HG03469 (cell line): ENCODE data around the gene HMMR.
"Not testable (repeated sequence)": the region's sequence is repeated elsewhere in the genome, so short reads cannot be mapped to it uniquely, and the experiment has no call there.

Source experiments
- ATAC-seq: cut with Tn5 transposase; IDR thresholded peaks from one replicate; pipeline ENCODE4 v1.9.1; 2021; ENCODE audit warnings: mild to moderate bottlenecking, moderate library complexity, moderate number of reproducible peaks; ENCODE audit not compliant: unreplicated experiment

The HMMR gene

GRCh38 chr5:163506095-163506457 is 45.6 kb downstream of the HMMR start:
- ATAC-seq, result peak; percentile 6

GRCh38 chr5:163506726-163507125 is 46.3 kb downstream of the HMMR start:
- ATAC-seq, result no peak

GRCh38 chr5:163508753-163509152 is 48.3 kb downstream of the HMMR start:
- ATAC-seq, result no peak

- no peak for ATAC-seq
Observed at GRCh38 chr5:163509291-163509951, 49.0 kb downstream of the HMMR start.

GRCh38 chr5:163512526-163512925 is 52.1 kb downstream of the HMMR start:
- ATAC-seq, result no peak

GRCh38 chr5:163525096-163525495 is 64.7 kb downstream of the HMMR start:
- no peak for ATAC-seq

GRCh38 chr5:163529698-163530097 is 69.3 kb downstream of the HMMR start:
- no peak for ATAC-seq

- no peak for ATAC-seq
Observed at GRCh38 chr5:163531272-163531671, 70.8 kb downstream of the HMMR start.

- ATAC-seq, result no peak
Observed at GRCh38 chr5:163532171-163533084, 72.0 kb downstream of the HMMR start.

GRCh38 chr5:163533223-163533622 is 72.8 kb downstream of the HMMR start:
- no peak for ATAC-seq

GRCh38 chr5:163534492-163535094 is 74.2 kb downstream of the HMMR start:
- no peak for ATAC-seq

- ATAC-seq, result no peak
Observed at GRCh38 chr5:163535290-163535689, 74.9 kb downstream of the HMMR start.

GRCh38 chr5:163536442-163536841 is 76.0 kb downstream of the HMMR start:
- not testable (repeated sequence) for ATAC-seq

GRCh38 chr5:163540696-163541095 is 80.3 kb downstream of the HMMR start:
- ATAC-seq, result no peak
